ENCODE results near the gene CDHR3. TPM values are rescaled to one million over a fixed set of nuclear protein-coding genes. Genes with fewer than 3 reads are reported as not detected.

CDHR3 gene
- total RNA-seq, 1 donor from 2014 or later: 1.4 TPM

- Histone ChIP-seq H3K27me3 (no peaks in the 10 kb centered on the region), H3K4me3 (no peak overlapping the region), H3K27ac (no peak overlapping the region), H3K36me3 (no peaks in the 10 kb centered on the region), H3K4me1 (peaks cover 10% of the 10 kb centered on the region), H3K9me3 (no peaks in the 10 kb centered on the region)
- no peak for DNase-seq
- no peak for ATAC-seq
- intact Hi-C loops (cut with DNase I): no loop called here
- TF ChIP-seq, protein P1, sequence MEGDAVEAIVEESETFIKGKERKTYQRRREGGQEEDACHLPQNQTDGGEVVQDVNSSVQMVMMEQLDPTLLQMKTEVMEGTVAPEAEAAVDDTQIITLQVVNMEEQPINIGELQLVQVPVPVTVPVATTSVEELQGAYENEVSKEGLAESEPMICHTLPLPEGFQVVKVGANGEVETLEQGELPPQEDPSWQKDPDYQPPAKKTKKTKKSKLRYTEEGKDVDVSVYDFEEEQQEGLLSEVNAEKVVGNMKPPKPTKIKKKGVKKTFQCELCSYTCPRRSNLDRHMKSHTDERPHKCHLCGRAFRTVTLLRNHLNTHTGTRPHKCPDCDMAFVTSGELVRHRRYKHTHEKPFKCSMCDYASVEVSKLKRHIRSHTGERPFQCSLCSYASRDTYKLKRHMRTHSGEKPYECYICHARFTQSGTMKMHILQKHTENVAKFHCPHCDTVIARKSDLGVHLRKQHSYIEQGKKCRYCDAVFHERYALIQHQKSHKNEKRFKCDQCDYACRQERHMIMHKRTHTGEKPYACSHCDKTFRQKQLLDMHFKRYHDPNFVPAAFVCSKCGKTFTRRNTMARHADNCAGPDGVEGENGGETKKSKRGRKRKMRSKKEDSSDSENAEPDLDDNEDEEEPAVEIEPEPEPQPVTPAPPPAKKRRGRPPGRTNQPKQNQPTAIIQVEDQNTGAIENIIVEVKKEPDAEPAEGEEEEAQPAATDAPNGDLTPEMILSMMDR (IDR thresholded peaks at IDR 0.05): no peak
Observed at GRCh38 chr7:106038289-106038688, 75.2 kb downstream of the CDHR3 start.

GRCh38 chr7:106038916-106039315, 75.9 kb downstream of the CDHR3 start:
- intact Hi-C loops (cut with DNase I): no loop called here
- ATAC-seq (no peak), DNase-seq (no peak)
- H3K36me3 ChIP-seq: no peaks in the 10 kb centered on the region
- peaks cover 10% of the 10 kb centered on the region for H3K4me1 ChIP-seq
- TF ChIP-seq, protein P1 (IDR thresholded peaks at IDR 0.05): no peak
- no peaks in the 10 kb centered on the region for H3K27me3 ChIP-seq
- H3K27ac ChIP-seq: no peak overlapping the region
- H3K4me3 ChIP-seq: no peak overlapping the region
- no peaks in the 10 kb centered on the region for H3K9me3 ChIP-seq

- TF ChIP-seq, protein P1 (IDR thresholded peaks at IDR 0.05): no peak
- Histone ChIP-seq H3K4me1 (peaks cover 10% of the 10 kb centered on the region), H3K27ac (no peak overlapping the region), H3K4me3 (no peak overlapping the region), H3K27me3 (no peaks in the 10 kb centered on the region), H3K9me3 (no peaks in the 10 kb centered on the region), H3K36me3 (no peaks in the 10 kb centered on the region)
- ATAC-seq (no peak), DNase-seq (no peak)
- intact Hi-C loops (cut with DNase I): loop anchor here (10.0 kb wide), 1 partner anchor 385 kb away; no protein-coding TSS in a partner anchor
Observed at GRCh38 chr7:106039486-106040060, 76.5 kb downstream of the CDHR3 start.

- DNase-seq (no peak), ATAC-seq (peak; percentile 69)
- no peak overlapping the region for H3K4me3 ChIP-seq
- peaks cover 10% of the 10 kb centered on the region for H3K4me1 ChIP-seq
- no peaks in the 10 kb centered on the region for H3K27me3 ChIP-seq
- H3K36me3 ChIP-seq: no peaks in the 10 kb centered on the region
- intact Hi-C loops (cut with DNase I): loop anchor here (10.0 kb wide), 1 partner anchor 386 kb away; no protein-coding TSS in a partner anchor
- H3K9me3 ChIP-seq: no peaks in the 10 kb centered on the region
- no peak overlapping the region for H3K27ac ChIP-seq
- TF ChIP-seq, protein P1 (IDR thresholded peaks at IDR 0.05): peak; percentile 78
Observed at GRCh38 chr7:106041140-106041717, 78.2 kb downstream of the CDHR3 start.

- Histone ChIP-seq H3K4me3 (no peak overlapping the region), H3K36me3 (no peaks in the 10 kb centered on the region), H3K27ac (no peak overlapping the region), H3K27me3 (no peaks in the 10 kb centered on the region), H3K4me1 (peaks cover 10% of the 10 kb centered on the region), H3K9me3 (no peaks in the 10 kb centered on the region)
- TF ChIP-seq, protein P1 (IDR thresholded peaks at IDR 0.05): no peak
- DNase-seq (no peak), ATAC-seq (no peak)
- intact Hi-C loops (cut with DNase I): loop anchor here (10.0 kb wide), 1 partner anchor 387 kb away; no protein-coding TSS in a partner anchor
Observed at GRCh38 chr7:106042196-106042611, 79.1 kb downstream of the CDHR3 start.
